NCI-H2171 (cell line): ENCODE data around the gene RCSD1.
A peak's percentile ranks its signal among the peaks of the same experiment; 100 is the strongest.

Experiments
- DNase-seq: peaks from one replicate; lab custom pipeline; 2025; lab: John Stamatoyannopoulos, UW

RCSD1 gene

GRCh38 chr1:167669209-167670124 lies 39.4 kb downstream of the RCSD1 start:
- no peak for DNase-seq

- DNase-seq = no peak
Observed at GRCh38 chr1:167670563-167670962, 40.5 kb downstream of the RCSD1 start.

- no peak for DNase-seq
Observed at GRCh38 chr1:167671727-167672511, 41.9 kb downstream of the RCSD1 start.

- DNase-seq = no peak
Observed at GRCh38 chr1:167672831-167673230, 42.8 kb downstream of the RCSD1 start.

- DNase-seq = no peak
Observed at GRCh38 chr1:167673265-167673664, 43.2 kb downstream of the RCSD1 start.

- DNase-seq = no peak
Observed at GRCh38 chr1:167674156-167674555, 44.1 kb downstream of the RCSD1 start.

- DNase-seq = no peak
Observed at GRCh38 chr1:167675440-167675839, 45.4 kb downstream of the RCSD1 start.

GRCh38 chr1:167676205-167676915 lies 46.3 kb downstream of the RCSD1 start:
- DNase-seq = no peak

- no peak for DNase-seq
Observed at GRCh38 chr1:167676916-167677848, 47.1 kb downstream of the RCSD1 start.

- no peak for DNase-seq
Observed at GRCh38 chr1:167678422-167678821, 48.4 kb downstream of the RCSD1 start.

- no peak for DNase-seq
Observed at GRCh38 chr1:167678838-167679237, 48.8 kb downstream of the RCSD1 start.

- no peak for DNase-seq
Observed at GRCh38 chr1:167679714-167680113, 49.7 kb downstream of the RCSD1 start.

- no peak for DNase-seq
Observed at GRCh38 chr1:167681024-167681423, 51.0 kb downstream of the RCSD1 start.

GRCh38 chr1:167681451-167682098 lies 51.5 kb downstream of the RCSD1 start:
- DNase-seq = no peak

- DNase-seq = no peak
Observed at GRCh38 chr1:167683226-167683625, 53.2 kb downstream of the RCSD1 start.

- DNase-seq = no peak
Observed at GRCh38 chr1:167683641-167684502, 53.8 kb downstream of the RCSD1 start.

GRCh38 chr1:167685844-167686243 lies 55.8 kb downstream of the RCSD1 start:
- no peak for DNase-seq

GRCh38 chr1:167687919-167688519 lies 58.0 kb downstream of the RCSD1 start:
- DNase-seq = peak; percentile 58

- DNase-seq = no peak
Observed at GRCh38 chr1:167689567-167689920, 59.5 kb downstream of the RCSD1 start.
